Body of pancreas (tissue), 4 donors: ENCODE results near the gene KNCN. TPM values are rescaled to one million over a fixed set of nuclear protein-coding genes. Genes with fewer than 3 reads are reported as not detected.

Experiments
- ATAC-seq: fragments of 150-250 bp; one replicate; pipeline ENCODE4 v1.9.1; 2016
- DNase-seq, 4 donors: peaks; one replicate each; pipeline ENCODE4 v3.0.0-alpha.2; 2019
- H3K27ac ChIP-seq, 4 donors: fragments of 200-600 bp; sonication (generic); 1 replicate in 3 of 4; 2 replicates in 1 of 4; pipeline versions ENCODE4 v1.5.1 to v1.6.1; 2016 to 2019; ENCODE audit warnings: mild to moderate bottlenecking in 1 of 4, mixed read lengths in 1 of 4, moderate library complexity in 1 of 4
- H3K27me3 ChIP-seq, 2 donors: fragments of 200-600 bp; sonication (generic); one replicate each; pipeline ENCODE4 v1.6.0; 2016; ENCODE audit warnings: mild to moderate bottlenecking in 1 of 2
- H3K36me3 ChIP-seq, 2 donors: fragments of 200-600 bp; sonication (generic); replicated peaks in 1 of 2; 2 replicates each; pipeline ENCODE4 v1.5.1; 2016; ENCODE audit warnings: low read depth in 2 of 2; ENCODE audit not compliant: insufficient read depth in 1 of 2
- H3K4me1 ChIP-seq: fragments of 200-600 bp; sonication (generic); one replicate; pipeline ENCODE4 v1.6.0; 2016
- H3K4me3 ChIP-seq, 2 donors: fragments of 200-600 bp; sonication (generic); 1 replicate in 1 of 2; 2 replicates in 1 of 2; pipeline ENCODE4 v1.5.1; 2016 to 2019
- H3K9me3 ChIP-seq, 3 donors: fragments of 200-600 bp; sonication (generic); 1 replicate in 2 of 3; 2 replicates in 1 of 3; pipeline ENCODE4 v1.5.1; 2016
- POLR2A ChIP-seq, 3 donors: fragments of 450-650 bp; IDR thresholded peaks; one replicate each; pipeline ENCODE4 v1.6.1; 2016; ENCODE audit warnings: antibody characterized with exemption in 3 of 3, mild to moderate bottlenecking in 2 of 3
- WGBS, 2 donors: methylation state at CpG; one replicate each; pipeline ENCODE4 v1.1.5; 2017; 5-methylcytosine and 5-hydroxymethylcytosine counted together
- intact Hi-C: fragments of 100-400 bp; cut with DNase I; formaldehyde crosslinking; loops from one replicate; pipeline ENCODE4 v1.15.1; 2023
- total RNA-seq, 2 donors: library from RNA; depleted of rRNA; stranded (reverse); fragments of >200 nt; gene quantifications; one replicate each; pipeline ENCODE4 v1.1.0, GENCODE V29; 2016
- TF ChIP-seq, protein P1 (sequence below), 7 experiments: fragments of 450-650 bp in 4 of 7; fragments of 200-600 bp in 3 of 7; sonication (generic) in 3 of 7; IDR thresholded peaks; one replicate each; pipeline ENCODE4 v1.5.1; 2016 to 2019; ENCODE audit warnings: antibody characterized with exemption in 7 of 7

KNCN gene
- total RNA-seq, 2 donors from 2014 or later: not detected

DNA sequence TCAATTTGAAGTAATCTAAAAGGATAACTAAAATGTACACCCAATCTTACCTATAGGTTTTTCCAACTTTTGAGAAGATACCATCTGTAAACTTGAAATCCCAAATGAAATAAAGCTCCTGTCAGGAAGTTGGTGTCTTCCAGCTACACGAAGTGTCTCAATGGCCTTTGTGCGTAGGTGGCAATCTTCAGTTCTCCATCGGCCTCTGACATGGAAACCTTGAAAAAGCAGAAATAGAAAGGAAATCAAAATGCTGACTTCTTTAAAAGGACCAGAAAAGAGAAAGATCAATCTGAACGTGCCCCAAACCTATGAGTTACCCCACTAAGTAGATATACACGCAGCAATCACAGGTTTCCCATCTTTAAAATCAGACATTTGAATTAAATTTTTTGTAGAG, 42.6 kb upstream of the KNCN start:
- H3K27ac ChIP-seq: peak overlapping the region in 1 of 4 donors; percentile 65

DNA sequence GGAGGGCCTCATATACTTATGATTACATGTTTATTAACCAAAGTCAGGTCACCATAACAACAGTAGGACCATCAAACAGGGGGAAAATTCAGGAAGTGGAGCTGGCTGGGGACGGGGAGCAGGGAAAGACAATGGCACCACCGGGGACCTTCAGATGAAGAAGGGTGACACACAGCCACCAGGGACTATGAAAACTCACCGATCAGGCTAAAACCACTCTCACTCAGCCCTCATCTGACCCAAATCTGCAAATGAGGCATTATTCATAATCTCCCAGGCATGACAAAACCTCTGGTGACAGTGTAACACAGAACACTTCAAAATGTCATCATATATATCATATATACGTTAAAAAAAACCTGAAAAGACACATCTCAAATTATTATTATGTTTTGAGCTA, 41.4 kb upstream of the KNCN start:
- no peak overlapping the region for H3K27ac ChIP-seq
- no peak for TF ChIP-seq POLR2A (IDR thresholded peaks at IDR 0.05)
- TF ChIP-seq, protein P1, sequence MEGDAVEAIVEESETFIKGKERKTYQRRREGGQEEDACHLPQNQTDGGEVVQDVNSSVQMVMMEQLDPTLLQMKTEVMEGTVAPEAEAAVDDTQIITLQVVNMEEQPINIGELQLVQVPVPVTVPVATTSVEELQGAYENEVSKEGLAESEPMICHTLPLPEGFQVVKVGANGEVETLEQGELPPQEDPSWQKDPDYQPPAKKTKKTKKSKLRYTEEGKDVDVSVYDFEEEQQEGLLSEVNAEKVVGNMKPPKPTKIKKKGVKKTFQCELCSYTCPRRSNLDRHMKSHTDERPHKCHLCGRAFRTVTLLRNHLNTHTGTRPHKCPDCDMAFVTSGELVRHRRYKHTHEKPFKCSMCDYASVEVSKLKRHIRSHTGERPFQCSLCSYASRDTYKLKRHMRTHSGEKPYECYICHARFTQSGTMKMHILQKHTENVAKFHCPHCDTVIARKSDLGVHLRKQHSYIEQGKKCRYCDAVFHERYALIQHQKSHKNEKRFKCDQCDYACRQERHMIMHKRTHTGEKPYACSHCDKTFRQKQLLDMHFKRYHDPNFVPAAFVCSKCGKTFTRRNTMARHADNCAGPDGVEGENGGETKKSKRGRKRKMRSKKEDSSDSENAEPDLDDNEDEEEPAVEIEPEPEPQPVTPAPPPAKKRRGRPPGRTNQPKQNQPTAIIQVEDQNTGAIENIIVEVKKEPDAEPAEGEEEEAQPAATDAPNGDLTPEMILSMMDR (IDR thresholded peaks at IDR 0.05): no peak
- no peak overlapping the region for H3K4me3 ChIP-seq
- no peaks in the 10 kb centered on the region for H3K27me3 ChIP-seq
- H3K9me3 ChIP-seq: no peaks in the 10 kb centered on the region
- peaks cover 8 to 24% of the 10 kb centered on the region in 2 donors for H3K36me3 ChIP-seq
- 78 to 88% methylated on average over 4 of the region's 4 CpGs for WGBS, 2 donors
- no peak for ATAC-seq
- intact Hi-C loops: no loop called here
- peaks cover 41% of the 10 kb centered on the region for H3K4me1 ChIP-seq
- no peak for DNase-seq

More for the DNA sequence above, 42.6 kb upstream of the KNCN start:
- Histone ChIP-seq H3K4me3 (no peak overlapping the region), H3K27me3 (no peaks in the 10 kb centered on the region), H3K36me3 (peaks cover 8 to 22% of the 10 kb centered on the region in 2 donors), H3K9me3 (no peaks in the 10 kb centered on the region), H3K4me1 (peaks cover 48% of the 10 kb centered on the region)
- TF ChIP-seq, protein P1 (IDR thresholded peaks at IDR 0.05): no peak
- TF ChIP-seq POLR2A (IDR thresholded peaks at IDR 0.05): no peak
- WGBS, 2 donors: 72 to 86% methylated on average over 5 of the region's 5 CpGs
- intact Hi-C loops: no loop called here
- DNase-seq (no peak), ATAC-seq (no peak)

DNA sequence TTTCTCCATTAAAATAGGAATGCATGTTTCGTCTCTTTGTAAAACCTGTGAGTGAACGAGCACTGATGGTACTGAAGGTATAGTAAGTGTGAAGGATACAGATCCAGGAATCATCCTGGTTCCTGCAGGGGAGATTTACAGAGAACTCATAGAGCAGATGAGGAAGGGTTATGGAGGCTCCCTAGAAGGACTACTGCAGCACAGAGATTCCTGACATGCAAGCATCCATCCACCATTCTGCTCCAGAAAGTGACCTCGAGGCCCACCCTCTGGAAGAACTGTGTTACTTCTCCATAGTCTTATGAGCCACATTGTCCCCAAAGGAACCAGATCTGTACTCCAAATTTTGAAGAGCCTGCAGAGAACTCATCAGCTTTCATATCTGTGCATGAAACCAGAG, 38.1 kb upstream of the KNCN start:
- no peak overlapping the region for H3K4me3 ChIP-seq
- ATAC-seq (no peak), DNase-seq (no peak)
- no peak overlapping the region for H3K27ac ChIP-seq
- 93 to 94% methylated on average over 3 of the region's 3 CpGs for WGBS, 2 donors
- peaks cover 8 to 29% of the 10 kb centered on the region in 2 donors for H3K36me3 ChIP-seq
- peaks cover 32% of the 10 kb centered on the region for H3K4me1 ChIP-seq
- H3K27me3 ChIP-seq: no peaks in the 10 kb centered on the region
- no peaks in the 10 kb centered on the region for H3K9me3 ChIP-seq
- TF ChIP-seq, protein P1 (IDR thresholded peaks at IDR 0.05): no peak
- TF ChIP-seq POLR2A (IDR thresholded peaks at IDR 0.05): no peak
- intact Hi-C loops: no loop called here

DNA sequence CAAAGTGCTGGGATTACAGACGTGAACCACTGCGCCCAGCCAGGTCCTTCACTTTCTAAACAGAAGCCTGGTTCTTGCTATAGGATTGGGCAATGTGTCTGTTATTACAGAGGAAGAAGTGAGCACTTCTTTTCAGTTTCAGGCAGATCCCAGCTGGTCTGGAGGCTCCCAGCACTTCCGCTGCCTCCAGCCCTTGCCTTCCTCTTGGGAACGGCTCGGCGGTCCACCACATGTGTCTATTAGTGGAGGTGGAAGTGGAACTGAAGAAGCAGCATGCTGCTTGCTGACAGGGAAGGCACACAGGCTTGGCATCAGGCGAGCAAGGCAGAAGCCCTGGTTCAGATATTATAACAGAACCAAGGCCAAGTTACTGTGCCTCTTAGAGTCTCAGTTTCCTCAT, 35.6 kb upstream of the KNCN start:
- Histone ChIP-seq H3K27me3 (no peaks in the 10 kb centered on the region), H3K36me3 (peaks cover 0 to 32% of the 10 kb centered on the region in 2 donors)

More for the DNA sequence above, 35.6 kb upstream of the KNCN start:
- 53 to 91% methylated on average over 7 of the region's 7 CpGs for whole genome bisulfite sequencing, 2 donors
- Histone ChIP-seq H3K4me3 (no peak overlapping the region), H3K4me1 (peaks cover 35% of the 10 kb centered on the region), H3K9me3 (no peaks in the 10 kb centered on the region), H3K27ac (peak overlapping the region in 2 of 4 donors; percentile 12 to 32)
- no peak for TF ChIP-seq POLR2A (IDR thresholded peaks at IDR 0.05)
- TF ChIP-seq, protein P1 (IDR thresholded peaks at IDR 0.05): no peak
- DNase-seq (peak in 1 of 4 donors; percentile 70), ATAC-seq (no peak)
- intact Hi-C loops: no loop called here
